K562 (cell line): Measurements from ENCODE around the gene CSF1. TPM values are rescaled to one million over a fixed set of nuclear protein-coding genes. Genes with fewer than 3 reads are reported as not detected.

Source experiments
- BHLHE40 ChIP-seq: IDR thresholded peaks from 2 replicates; pipeline ENCODE4 v1.6.1; 2011; ENCODE audit warnings: low read length, improper control_type of control experiment
- CBFA2T3 ChIP-seq: fragments of 450-650 bp; IDR thresholded peaks from 2 replicates; pipeline ENCODE4 v1.6.1; 2017
- DDX20 ChIP-seq: fragments of 450-650 bp; IDR thresholded peaks from 2 replicates; pipeline ENCODE4 v1.6.1; 2016; ENCODE audit warnings: missing genetic modification characterization, low read depth, mild to moderate bottlenecking, missing compliant biosample characterization, moderate library complexity
- EP300 ChIP-seq: IDR thresholded peaks from 2 replicates; pipeline ENCODE4 v1.6.1; 2012; ENCODE audit warnings: low read length, improper control_type of control experiment
- FIP1L1 ChIP-seq: fragments of 200-400 bp; formaldehyde crosslinking; IDR thresholded peaks from 2 replicates; pipeline ENCODE4 v1.6.1; 2018; ENCODE audit warnings: mild to moderate bottlenecking, low read depth, low read length; ENCODE audit not compliant: poor library complexity, severe bottlenecking
- KDM1A ChIP-seq, 2 experiments: fragments of 450-650 bp; IDR thresholded peaks; 2 replicates each; pipeline ENCODE4 v1.6.1; 2016; ENCODE audit warnings: mild to moderate bottlenecking in 2 of 2
- MBD2 ChIP-seq: sonication (generic); IDR thresholded peaks from 2 replicates; pipeline ENCODE4 v1.6.1; 2016; ENCODE audit warnings: low read depth, borderline replicate concordance
- NFIX ChIP-seq: fragments of 250-450 bp; sonication (Bioruptor Pico); IDR thresholded peaks from 2 replicates; pipeline ENCODE4 v1.4.0; 2020; ENCODE audit warnings: low read depth, mild to moderate bottlenecking, moderate library complexity
- POLR2H ChIP-seq: IDR thresholded peaks from 2 replicates; pipeline ENCODE4 v1.6.1; 2016; ENCODE audit warnings: missing genetic modification characterization, low read depth, mild to moderate bottlenecking, control low read depth, missing compliant biosample characterization, moderate library complexity
- SMARCB1 ChIP-seq: IDR thresholded peaks from 2 replicates; pipeline ENCODE4 v1.6.1; 2011; ENCODE audit warnings: improper control_type of control experiment, low read depth; ENCODE audit not compliant: insufficient read length
- SRSF7 ChIP-seq: fragments of 200-400 bp; formaldehyde crosslinking; optimal IDR thresholded peaks from 2 replicates; pipeline ENCODE3; 2017; ENCODE audit warnings: mild to moderate bottlenecking, low read depth, low read length
- ZNF121 ChIP-seq: sonication (generic); formaldehyde crosslinking; conservative IDR thresholded peaks from 2 replicates; pipeline ENCODE4 v1.8.0; 2022; ENCODE audit warnings: missing genetic modification reagents
- ZNF589 ChIP-seq: fragments of 200-800 bp; sonication (Bioruptor generic); IDR thresholded peaks from 2 replicates; pipeline ENCODE4 v1.6.1; 2016; ENCODE audit warnings: low read depth, missing genetic modification characterization, missing compliant biosample characterization
- ZNF717 ChIP-seq: fragments of 250-450 bp; sonication (Bioruptor Pico); IDR thresholded peaks from 2 replicates; pipeline ENCODE4 v1.5.0; 2021
- ZSCAN32 ChIP-seq: fragments of 450-650 bp; formaldehyde crosslinking; IDR thresholded peaks from 2 replicates; pipeline ENCODE4 v1.4.0; 2020; ENCODE audit warnings: mild to moderate bottlenecking, moderate library complexity
- polyA plus RNA-seq, 8 experiments: library from polyadenylated mRNA; depleted of rRNA in 4 of 8; stranded (reverse) in 5 of 8; unstranded in 3 of 8; fragments of >200 nt; fragmentation: Nextera tagmentation in 2 of 8; fragmentation: Illumina TruSeq in 1 of 8; extraction: Ambion mirVana in 2 of 8; extraction: Trizol in 1 of 8; gene quantifications; 2 replicates each; pipeline versions ENCODE4 v1.2.1 to v1.2.3, GENCODE V29; 2011 to 2014; ENCODE audit warnings: inconsistent platforms in 1 of 8, missing spikeins in 1 of 8
- total RNA-seq, 7 experiments: library from RNA; depleted of rRNA in 6 of 7; stranded (reverse); fragments of >200 nt in 6 of 7; fragmentation: Illumina TruSeq in 2 of 7; extraction: Trizol in 2 of 7; gene quantifications; 2 replicates each; pipeline versions ENCODE4 v1.2.1 to v1.2.3, GENCODE V29; 2011 to 2021; ENCODE audit warnings: low replicate concordance in 1 of 7
- TF ChIP-seq, protein P1 (sequence below), 3 experiments: IDR thresholded peaks in 2 of 3; conservative IDR thresholded peaks in 1 of 3; 2 replicates each; pipeline ENCODE4 v1.5.1; 2011 to 2012; ENCODE audit warnings: low read length in 3 of 3, mild to moderate bottlenecking in 3 of 3, control low read depth in 2 of 3, improper control_type of control experiment in 1 of 3, inconsistent platforms in 1 of 3, low read depth in 1 of 3, mixed read lengths in 1 of 3, moderate library complexity in 1 of 3; ENCODE audit not compliant: insufficient read depth in 2 of 3
- TF ChIP-seq, protein P2 (sequence below): sonication (generic); formaldehyde crosslinking; IDR thresholded peaks from 2 replicates; pipeline ENCODE4 v1.8.0; 2022; ENCODE audit warnings: missing genetic modification reagents, mild to moderate bottlenecking, moderate library complexity, borderline replicate concordance
- TF ChIP-seq, protein P3 (sequence below): fragments of 450-650 bp; IDR thresholded peaks from 2 replicates; pipeline ENCODE4 v1.6.1; 2017; ENCODE audit warnings: antibody characterized with exemption, mild to moderate bottlenecking
- TF ChIP-seq, protein P4 (sequence below): fragments of 450-650 bp; IDR thresholded peaks from 2 replicates; pipeline ENCODE4 v1.6.1; 2018; ENCODE audit warnings: mild to moderate bottlenecking, low read depth; ENCODE audit not compliant: partially characterized antibody

The CSF1 gene
- total and polyA plus RNA-seq, 9 of the 15 experiments (the other 6 are each of a cell fraction or from before 2014, with no cell fraction given) = 0.18 to 11.8 (median 2.8) TPM

DNA sequence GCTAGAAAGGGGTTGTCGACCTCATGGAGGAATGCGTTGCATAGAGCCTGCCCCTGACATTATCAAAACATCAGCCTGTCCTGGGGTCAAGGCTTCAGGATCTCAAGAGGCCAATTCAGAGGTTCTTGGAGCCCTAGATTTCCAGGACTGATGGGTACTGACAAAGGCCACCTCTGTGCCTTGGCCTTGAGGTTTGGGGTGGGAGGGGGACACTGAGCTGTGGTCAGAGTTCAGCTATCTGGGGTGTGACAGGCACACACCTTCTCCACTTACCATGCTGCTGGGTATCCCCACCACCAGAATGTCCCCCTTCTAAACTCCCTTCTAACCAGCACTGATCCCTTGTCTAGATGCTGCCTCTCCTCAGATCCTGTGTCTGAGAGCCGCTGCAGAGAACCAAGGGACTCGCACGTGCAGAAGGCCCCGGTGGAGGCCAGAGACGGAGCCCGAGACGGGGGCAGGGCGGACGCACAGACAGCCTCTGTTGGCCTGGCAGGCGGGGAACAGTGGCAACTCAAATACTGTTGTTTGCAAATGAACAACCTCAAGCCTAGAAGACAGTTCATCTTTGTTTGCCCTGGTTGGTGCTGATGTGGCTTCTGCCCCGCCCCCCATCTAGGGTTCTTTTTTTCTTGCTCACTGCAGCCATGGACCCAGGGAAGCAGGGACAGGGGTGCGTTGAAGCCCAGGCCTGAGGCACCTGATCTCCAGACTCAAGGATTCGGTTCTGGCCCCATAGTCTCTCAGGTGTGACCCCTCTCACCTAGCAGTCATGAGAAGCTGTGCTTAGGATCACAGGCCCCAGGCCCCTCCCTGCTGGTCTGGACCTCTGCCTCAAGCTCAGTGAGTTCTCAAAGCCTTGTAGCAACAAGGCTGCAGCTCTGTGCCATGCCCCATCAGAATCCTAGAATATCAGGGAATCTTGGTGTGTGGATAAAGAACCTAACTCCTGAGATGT is 28.1 kb upstream of the CSF1 start (continued):
- TF ChIP-seq, protein P1, sequence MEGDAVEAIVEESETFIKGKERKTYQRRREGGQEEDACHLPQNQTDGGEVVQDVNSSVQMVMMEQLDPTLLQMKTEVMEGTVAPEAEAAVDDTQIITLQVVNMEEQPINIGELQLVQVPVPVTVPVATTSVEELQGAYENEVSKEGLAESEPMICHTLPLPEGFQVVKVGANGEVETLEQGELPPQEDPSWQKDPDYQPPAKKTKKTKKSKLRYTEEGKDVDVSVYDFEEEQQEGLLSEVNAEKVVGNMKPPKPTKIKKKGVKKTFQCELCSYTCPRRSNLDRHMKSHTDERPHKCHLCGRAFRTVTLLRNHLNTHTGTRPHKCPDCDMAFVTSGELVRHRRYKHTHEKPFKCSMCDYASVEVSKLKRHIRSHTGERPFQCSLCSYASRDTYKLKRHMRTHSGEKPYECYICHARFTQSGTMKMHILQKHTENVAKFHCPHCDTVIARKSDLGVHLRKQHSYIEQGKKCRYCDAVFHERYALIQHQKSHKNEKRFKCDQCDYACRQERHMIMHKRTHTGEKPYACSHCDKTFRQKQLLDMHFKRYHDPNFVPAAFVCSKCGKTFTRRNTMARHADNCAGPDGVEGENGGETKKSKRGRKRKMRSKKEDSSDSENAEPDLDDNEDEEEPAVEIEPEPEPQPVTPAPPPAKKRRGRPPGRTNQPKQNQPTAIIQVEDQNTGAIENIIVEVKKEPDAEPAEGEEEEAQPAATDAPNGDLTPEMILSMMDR (IDR thresholded peaks at IDR 0.05 in 2 of 3, conservative IDR thresholded peaks at IDR 0.05 in 1 of 3; ENCODE audit: insufficient read depth in 2 of 3, low read depth in 1 of 3, low read length in 3 of 3) = no peak
- no peak for TF ChIP-seq POLR2H
- TF ChIP-seq ZNF717 (CRISPR knock-in tag) = no peak
- peak; percentile 48; a peak in 1 of 4 replicates for TF ChIP-seq KDM1A (IDR thresholded peaks at IDR 0.05)
- no peak for TF ChIP-seq FIP1L1
- TF ChIP-seq, protein P2, sequence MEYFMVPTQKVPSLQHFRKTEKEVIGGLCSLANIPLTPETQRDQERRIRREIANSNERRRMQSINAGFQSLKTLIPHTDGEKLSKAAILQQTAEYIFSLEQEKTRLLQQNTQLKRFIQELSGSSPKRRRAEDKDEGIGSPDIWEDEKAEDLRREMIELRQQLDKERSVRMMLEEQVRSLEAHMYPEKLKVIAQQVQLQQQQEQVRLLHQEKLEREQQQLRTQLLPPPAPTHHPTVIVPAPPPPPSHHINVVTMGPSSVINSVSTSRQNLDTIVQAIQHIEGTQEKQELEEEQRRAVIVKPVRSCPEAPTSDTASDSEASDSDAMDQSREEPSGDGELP (CRISPR knock-in tag) = peak; percentile 43; the same call in 1 of the 2 replicates
- TF ChIP-seq SMARCB1 = no peak
- TF ChIP-seq DDX20 (tag) = no peak
- TF ChIP-seq CBFA2T3 = peak; percentile 89
- TF ChIP-seq ZSCAN32 (CRISPR knock-in tag) = no peak
- no peak for TF ChIP-seq NFIX (CRISPR knock-in tag)
- TF ChIP-seq EP300 = peak; percentile 6; the same call in 1 of the 2 replicates
- TF ChIP-seq MBD2 = no peak
- peak; percentile 67 for TF ChIP-seq BHLHE40
- no peak for TF ChIP-seq ZNF589 (CRISPR knock-in tag)
- TF ChIP-seq, protein P3, sequence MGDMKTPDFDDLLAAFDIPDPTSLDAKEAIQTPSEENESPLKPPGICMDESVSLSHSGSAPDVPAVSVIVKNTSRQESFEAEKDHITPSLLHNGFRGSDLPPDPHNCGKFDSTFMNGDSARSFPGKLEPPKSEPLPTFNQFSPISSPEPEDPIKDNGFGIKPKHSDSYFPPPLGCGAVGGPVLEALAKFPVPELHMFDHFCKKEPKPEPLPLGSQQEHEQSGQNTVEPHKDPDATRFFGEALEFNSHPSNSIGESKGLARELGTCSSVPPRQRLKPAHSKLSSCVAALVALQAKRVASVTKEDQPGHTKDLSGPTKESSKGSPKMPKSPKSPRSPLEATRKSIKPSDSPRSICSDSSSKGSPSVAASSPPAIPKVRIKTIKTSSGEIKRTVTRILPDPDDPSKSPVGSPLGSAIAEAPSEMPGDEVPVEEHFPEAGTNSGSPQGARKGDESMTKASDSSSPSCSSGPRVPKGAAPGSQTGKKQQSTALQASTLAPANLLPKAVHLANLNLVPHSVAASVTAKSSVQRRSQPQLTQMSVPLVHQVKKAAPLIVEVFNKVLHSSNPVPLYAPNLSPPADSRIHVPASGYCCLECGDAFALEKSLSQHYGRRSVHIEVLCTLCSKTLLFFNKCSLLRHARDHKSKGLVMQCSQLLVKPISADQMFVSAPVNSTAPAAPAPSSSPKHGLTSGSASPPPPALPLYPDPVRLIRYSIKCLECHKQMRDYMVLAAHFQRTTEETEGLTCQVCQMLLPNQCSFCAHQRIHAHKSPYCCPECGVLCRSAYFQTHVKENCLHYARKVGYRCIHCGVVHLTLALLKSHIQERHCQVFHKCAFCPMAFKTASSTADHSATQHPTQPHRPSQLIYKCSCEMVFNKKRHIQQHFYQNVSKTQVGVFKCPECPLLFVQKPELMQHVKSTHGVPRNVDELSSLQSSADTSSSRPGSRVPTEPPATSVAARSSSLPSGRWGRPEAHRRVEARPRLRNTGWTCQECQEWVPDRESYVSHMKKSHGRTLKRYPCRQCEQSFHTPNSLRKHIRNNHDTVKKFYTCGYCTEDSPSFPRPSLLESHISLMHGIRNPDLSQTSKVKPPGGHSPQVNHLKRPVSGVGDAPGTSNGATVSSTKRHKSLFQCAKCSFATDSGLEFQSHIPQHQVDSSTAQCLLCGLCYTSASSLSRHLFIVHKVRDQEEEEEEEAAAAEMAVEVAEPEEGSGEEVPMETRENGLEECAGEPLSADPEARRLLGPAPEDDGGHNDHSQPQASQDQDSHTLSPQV = peak; percentile 39; the same call in 1 of the 2 replicates
- no peak for TF ChIP-seq ZNF121
- TF ChIP-seq, protein P4, sequence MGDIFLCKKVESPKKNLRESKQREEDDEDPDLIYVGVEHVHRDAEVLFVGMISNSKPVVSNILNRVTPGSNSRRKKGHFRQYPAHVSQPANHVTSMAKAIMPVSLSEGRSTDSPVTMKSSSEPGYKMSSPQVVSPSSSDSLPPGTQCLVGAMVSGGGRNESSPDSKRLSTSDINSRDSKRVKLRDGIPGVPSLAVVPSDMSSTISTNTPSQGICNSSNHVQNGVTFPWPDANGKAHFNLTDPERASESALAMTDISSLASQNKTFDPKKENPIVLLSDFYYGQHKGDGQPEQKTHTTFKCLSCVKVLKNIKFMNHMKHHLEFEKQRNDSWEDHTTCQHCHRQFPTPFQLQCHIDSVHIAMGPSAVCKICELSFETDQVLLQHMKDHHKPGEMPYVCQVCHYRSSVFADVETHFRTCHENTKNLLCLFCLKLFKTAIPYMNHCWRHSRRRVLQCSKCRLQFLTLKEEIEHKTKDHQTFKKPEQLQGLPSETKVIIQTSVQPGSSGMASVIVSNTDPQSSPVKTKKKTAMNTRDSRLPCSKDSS = no peak
- no peak for TF ChIP-seq SRSF7
